ENCODE results near the gene KLHDC3. TPM values are rescaled to one million over a fixed set of nuclear protein-coding genes. Genes with fewer than 3 reads are reported as not detected.

The KLHDC3 gene
- total and polyA plus RNA-seq, 9 of the 15 experiments (the other 6 are each of a cell fraction or from before 2014, with no cell fraction given), result 4.5 to 171 (median 107) TPM

DNA sequence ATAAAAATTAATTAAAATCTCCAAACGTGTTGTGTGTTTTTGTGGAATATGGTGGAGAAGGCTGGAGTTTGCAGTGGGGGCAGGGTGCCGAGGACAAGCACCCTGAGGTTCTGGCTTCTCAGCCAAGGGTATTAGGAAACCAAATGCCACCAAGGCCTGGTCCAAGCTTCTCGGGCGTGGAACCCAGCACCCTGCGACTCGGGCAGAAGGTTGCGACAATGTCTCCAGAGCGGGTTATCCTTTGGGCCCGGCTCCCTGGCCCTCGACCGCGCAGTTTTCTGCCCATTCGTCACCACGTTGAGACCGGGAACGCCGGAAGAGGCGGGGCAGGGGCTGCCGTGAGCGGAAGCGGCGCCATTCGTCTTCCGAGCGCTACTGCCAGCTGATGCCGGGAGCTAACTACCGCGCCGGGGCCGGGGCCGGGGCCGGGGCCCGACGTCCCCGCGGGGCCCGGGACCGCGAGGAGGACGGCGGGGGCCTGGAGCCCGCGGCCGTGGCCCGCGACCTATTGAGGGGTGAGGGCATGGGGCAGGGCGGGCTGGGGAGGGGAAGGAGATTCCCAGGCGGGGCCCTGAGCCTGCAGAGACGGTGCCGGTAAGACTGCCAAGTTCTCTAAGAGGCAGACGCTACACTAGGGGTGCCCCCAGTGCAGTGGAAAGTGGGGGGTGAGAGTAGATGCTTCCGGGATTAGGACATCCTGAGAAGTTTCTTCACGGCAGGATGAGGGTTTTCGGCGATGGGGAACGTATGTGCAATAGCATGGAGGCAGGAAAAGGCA is 7.4 kb downstream of the KLHDC3 start, which contains the start of gene RRP36 (continued):
- TF ChIP-seq ZBTB40 (IDR thresholded peaks at IDR 0.05) (peak; percentile 89), ZBTB40 (CRISPR knock-in tag; IDR thresholded peaks at IDR 0.05) (no peak), MBD2 (IDR thresholded peaks at IDR 0.05; ENCODE audit: borderline replicate concordance, low read depth) (peak; percentile 61), CBFB (CRISPR knock-in tag; IDR thresholded peaks at IDR 0.05) (no peak), ZNF239 (CRISPR knock-in tag; IDR thresholded peaks at IDR 0.05) (no peak), PKNOX1 (IDR thresholded peaks at IDR 0.05) (peak; percentile 67), KDM4B (IDR thresholded peaks at IDR 0.05; ENCODE audit: borderline replicate concordance in 2 of 2, low read depth in 1 of 2) (no peak), SNIP1 (IDR thresholded peaks at IDR 0.05; ENCODE audit: low read depth) (no peak), HNRNPL (IDR thresholded peaks at IDR 0.05; ENCODE audit: low read depth, low read length) (no peak), TAF7 (tag; IDR thresholded peaks at IDR 0.05) (peak; percentile 48; the same call in 1 of the 2 replicates), RBFOX2 (IDR thresholded peaks at IDR 0.05; ENCODE audit: low read depth, low read length) (peak; percentile 92), HNRNPK (IDR thresholded peaks at IDR 0.05; ENCODE audit: low read depth, low read length, poor library complexity, severe bottlenecking) (no peak), ZKSCAN1 (IDR thresholded peaks at IDR 0.05; ENCODE audit: low read depth, low read length) (no peak), MXI1 (IDR thresholded peaks at IDR 0.05; ENCODE audit: low read depth, low read length) (peak; percentile 48; the same call in 1 of the 2 replicates)
- TF ChIP-seq, protein P1, sequence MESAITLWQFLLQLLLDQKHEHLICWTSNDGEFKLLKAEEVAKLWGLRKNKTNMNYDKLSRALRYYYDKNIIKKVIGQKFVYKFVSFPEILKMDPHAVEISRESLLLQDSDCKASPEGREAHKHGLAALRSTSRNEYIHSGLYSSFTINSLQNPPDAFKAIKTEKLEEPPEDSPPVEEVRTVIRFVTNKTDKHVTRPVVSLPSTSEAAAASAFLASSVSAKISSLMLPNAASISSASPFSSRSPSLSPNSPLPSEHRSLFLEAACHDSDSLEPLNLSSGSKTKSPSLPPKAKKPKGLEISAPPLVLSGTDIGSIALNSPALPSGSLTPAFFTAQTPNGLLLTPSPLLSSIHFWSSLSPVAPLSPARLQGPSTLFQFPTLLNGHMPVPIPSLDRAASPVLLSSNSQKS (CRISPR knock-in tag; IDR thresholded peaks at IDR 0.05), result 0 out of 2 replicates have a peak, but pooled peaks have one; percentile 15
- TF ChIP-seq, protein P2, sequence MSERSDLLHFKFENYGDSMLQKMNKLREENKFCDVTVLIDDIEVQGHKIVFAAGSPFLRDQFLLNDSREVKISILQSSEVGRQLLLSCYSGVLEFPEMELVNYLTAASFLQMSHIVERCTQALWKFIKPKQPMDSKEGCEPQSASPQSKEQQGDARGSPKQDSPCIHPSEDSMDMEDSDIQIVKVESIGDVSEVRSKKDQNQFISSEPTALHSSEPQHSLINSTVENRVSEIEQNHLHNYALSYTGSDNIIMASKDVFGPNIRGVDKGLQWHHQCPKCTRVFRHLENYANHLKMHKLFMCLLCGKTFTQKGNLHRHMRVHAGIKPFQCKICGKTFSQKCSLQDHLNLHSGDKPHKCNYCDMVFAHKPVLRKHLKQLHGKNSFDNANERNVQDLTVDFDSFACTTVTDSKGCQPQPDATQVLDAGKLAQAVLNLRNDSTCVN (CRISPR knock-in tag; IDR thresholded peaks at IDR 0.05), result no peak
